Neural progenitor cell (in vitro differentiated cells): ENCODE measurements around the gene FRMD5. TPM values are rescaled to one million over a fixed set of nuclear protein-coding genes. Genes with fewer than 3 reads are reported as not detected.

Source experiments
- DNase-seq: peaks from one replicate; pipeline ENCODE4 v3.0.0-alpha.2; 2016; ENCODE audit warnings: low spot score
- H2AFZ ChIP-seq: fragments of 200-600 bp; sonication (generic); replicated peaks from 2 replicates; pipeline ENCODE4 v1.6.1; 2016; ENCODE audit warnings: antibody characterized with exemption
- H3F3A ChIP-seq: fragments of 200-600 bp; sonication (generic); 2 replicates; pipeline ENCODE4 v1.6.1; 2016; ENCODE audit warnings: antibody characterized with exemption, low read depth
- H3K27ac ChIP-seq: fragments of 200-600 bp; sonication (generic); 2 replicates; pipeline ENCODE4 v1.5.1; 2016; ENCODE audit warnings: mild to moderate bottlenecking
- H3K27me3 ChIP-seq: fragments of 200-600 bp; sonication (generic); 2 replicates; pipeline ENCODE4 v1.6.1; 2016; ENCODE audit warnings: mild to moderate bottlenecking, moderate library complexity
- H3K36me3 ChIP-seq: fragments of 200-600 bp; sonication (generic); 2 replicates; pipeline ENCODE4 v1.5.1; 2016
- H3K4me1 ChIP-seq: fragments of 200-600 bp; sonication (generic); 2 replicates; pipeline ENCODE4 v1.6.1; 2016; ENCODE audit warnings: mixed run types
- H3K4me2 ChIP-seq: fragments of 200-600 bp; sonication (generic); 2 replicates; pipeline ENCODE4 v1.6.1; 2016
- H3K4me3 ChIP-seq: fragments of 200-600 bp; sonication (generic); 2 replicates; pipeline ENCODE4 v1.5.1; 2016
- H3K79me2 ChIP-seq: fragments of 200-600 bp; sonication (generic); 2 replicates; pipeline ENCODE4 v1.6.1; 2016; ENCODE audit warnings: low read depth
- H3K9ac ChIP-seq: fragments of 200-600 bp; sonication (generic); 2 replicates; pipeline ENCODE4 v1.6.1; 2016
- H3K9me3 ChIP-seq: fragments of 200-600 bp; sonication (generic); 2 replicates; pipeline ENCODE4 v1.5.1; 2016; ENCODE audit warnings: low read depth
- H4K20me1 ChIP-seq: fragments of 200-600 bp; sonication (generic); 2 replicates; pipeline ENCODE4 v1.6.1; 2016; ENCODE audit warnings: low read depth
- H3K27ac Mint-ChIP-seq: 3 replicates; pipeline ENCODE4 v1.8.0; 2021; ENCODE audit warnings: mixed read lengths
- H3K27me3 Mint-ChIP-seq: 2 replicates; pipeline ENCODE4 v1.8.0; 2022; ENCODE audit warnings: low read depth, mild to moderate bottlenecking, inconsistent platforms, moderate library complexity, mixed read lengths; ENCODE audit not compliant: insufficient read depth
- H3K36me3 Mint-ChIP-seq: 3 replicates; pipeline ENCODE4 v1.8.0; 2021; ENCODE audit warnings: mixed read lengths
- H3K4me1 Mint-ChIP-seq: 3 replicates; pipeline ENCODE4 v1.8.0; 2021; ENCODE audit warnings: mixed read lengths
- H3K4me3 Mint-ChIP-seq: 3 replicates; pipeline ENCODE4 v1.8.0; 2021; ENCODE audit warnings: mild to moderate bottlenecking, moderate library complexity, mixed read lengths
- H3K9me3 Mint-ChIP-seq: 3 replicates; pipeline ENCODE4 v1.8.0; 2020; ENCODE audit warnings: mixed read lengths
- EZH2 ChIP-seq: fragments of 200-600 bp; sonication (generic); IDR thresholded peaks from 2 replicates; pipeline ENCODE4 v1.6.1; 2017; ENCODE audit warnings: antibody characterized with exemption, mild to moderate bottlenecking, moderate library complexity
- EZH2phosphoT487 ChIP-seq: fragments of 200-600 bp; sonication (generic); IDR thresholded peaks from 2 replicates; pipeline ENCODE4 v1.6.1; 2017; ENCODE audit warnings: antibody characterized with exemption
- total RNA-seq: library from RNA; depleted of rRNA; stranded (reverse); fragments of >200 nt; gene quantifications from 2 replicates; pipeline ENCODE4 v1.2.3, GENCODE V29; 2015; ENCODE audit warnings: low replicate concordance
- TF ChIP-seq, protein P1 (sequence below): fragments of 200-600 bp; sonication (generic); IDR thresholded peaks from 2 replicates; pipeline ENCODE4 v1.5.1; 2017; ENCODE audit warnings: antibody characterized with exemption, mild to moderate bottlenecking

FRMD5 gene
- total RNA-seq, 1 donor from 2014 or later, result 10.1 TPM

GRCh38 chr15:44186705-44187104 is 8.4 kb downstream of the FRMD5 start:
- H3K79me2 ChIP-seq, result no peaks in the 10 kb centered on the region
- H3K9me3 ChIP-seq, result no peaks in the 10 kb centered on the region
- Mint-ChIP-seq H3K4me1 (peaks cover 2% of the 10 kb centered on the region), H3K9me3 (no peaks in the 10 kb centered on the region), H3K36me3 (no peaks in the 10 kb centered on the region), H3K4me3 (no peak overlapping the region), H3K27ac (no peak overlapping the region), H3K27me3 (peaks cover 3% of the 10 kb centered on the region)
- peaks cover 11% of the 10 kb centered on the region for H3K4me1 ChIP-seq
- no peak overlapping the region for H3K27ac ChIP-seq
- H3K4me2 ChIP-seq, result no peak overlapping the region
- no peak overlapping the region for H3K4me3 ChIP-seq
- TF ChIP-seq EZH2 (no peak), EZH2phosphoT487 (no peak)
- TF ChIP-seq, protein P1, sequence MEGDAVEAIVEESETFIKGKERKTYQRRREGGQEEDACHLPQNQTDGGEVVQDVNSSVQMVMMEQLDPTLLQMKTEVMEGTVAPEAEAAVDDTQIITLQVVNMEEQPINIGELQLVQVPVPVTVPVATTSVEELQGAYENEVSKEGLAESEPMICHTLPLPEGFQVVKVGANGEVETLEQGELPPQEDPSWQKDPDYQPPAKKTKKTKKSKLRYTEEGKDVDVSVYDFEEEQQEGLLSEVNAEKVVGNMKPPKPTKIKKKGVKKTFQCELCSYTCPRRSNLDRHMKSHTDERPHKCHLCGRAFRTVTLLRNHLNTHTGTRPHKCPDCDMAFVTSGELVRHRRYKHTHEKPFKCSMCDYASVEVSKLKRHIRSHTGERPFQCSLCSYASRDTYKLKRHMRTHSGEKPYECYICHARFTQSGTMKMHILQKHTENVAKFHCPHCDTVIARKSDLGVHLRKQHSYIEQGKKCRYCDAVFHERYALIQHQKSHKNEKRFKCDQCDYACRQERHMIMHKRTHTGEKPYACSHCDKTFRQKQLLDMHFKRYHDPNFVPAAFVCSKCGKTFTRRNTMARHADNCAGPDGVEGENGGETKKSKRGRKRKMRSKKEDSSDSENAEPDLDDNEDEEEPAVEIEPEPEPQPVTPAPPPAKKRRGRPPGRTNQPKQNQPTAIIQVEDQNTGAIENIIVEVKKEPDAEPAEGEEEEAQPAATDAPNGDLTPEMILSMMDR, result no peak
- H3K27me3 ChIP-seq, result no peaks in the 10 kb centered on the region
- no peak for DNase-seq
- no peak overlapping the region for H3K9ac ChIP-seq
- H4K20me1 ChIP-seq, result peaks cover 8% of the 10 kb centered on the region
- no peaks in the 10 kb centered on the region for H3K36me3 ChIP-seq
- H3F3A ChIP-seq, result no peaks in the 10 kb centered on the region
- no peak overlapping the region for H2AFZ ChIP-seq

- no peak overlapping the region for H3K4me3 Mint-ChIP-seq
- Histone ChIP-seq H3K4me2 (no peak overlapping the region), H3K4me1 (peaks cover 5% of the 10 kb centered on the region), H3K4me3 (no peak overlapping the region), H2AFZ (no peak overlapping the region), H3F3A (no peaks in the 10 kb centered on the region), H4K20me1 (peaks cover 8% of the 10 kb centered on the region), H3K27ac (no peak overlapping the region), H3K79me2 (no peaks in the 10 kb centered on the region), H3K9me3 (no peaks in the 10 kb centered on the region), H3K36me3 (no peaks in the 10 kb centered on the region), H3K27me3 (no peaks in the 10 kb centered on the region), H3K9ac (no peak overlapping the region)
- H3K27ac Mint-ChIP-seq, result no peak overlapping the region
- no peaks in the 10 kb centered on the region for H3K27me3 Mint-ChIP-seq
- TF ChIP-seq, protein P1, result no peak
- TF ChIP-seq EZH2 (no peak), EZH2phosphoT487 (no peak)
- DNase-seq, result no peak
- H3K4me1 Mint-ChIP-seq, result no peaks in the 10 kb centered on the region
- H3K36me3 Mint-ChIP-seq, result no peaks in the 10 kb centered on the region
- H3K9me3 Mint-ChIP-seq, result no peaks in the 10 kb centered on the region
These were observed 11.7 kb downstream of the FRMD5 start for GRCh38 chr15:44183363-44183762.

- TF ChIP-seq EZH2phosphoT487 (no peak), EZH2 (no peak)
- TF ChIP-seq, protein P1, result no peak
- Histone ChIP-seq H3K27ac (no peak overlapping the region), H3K79me2 (no peaks in the 10 kb centered on the region)
These were observed 13.7 kb downstream of the FRMD5 start for GRCh38 chr15:44181410-44181809.

GRCh38 chr15:44177139-44177538 is 17.9 kb downstream of the FRMD5 start:
- Histone ChIP-seq H4K20me1 (no peaks in the 10 kb centered on the region), H3K27me3 (no peaks in the 10 kb centered on the region), H3K9ac (no peak overlapping the region), H3K9me3 (no peaks in the 10 kb centered on the region), H3K4me2 (no peak overlapping the region), H2AFZ (no peak overlapping the region), H3F3A (no peaks in the 10 kb centered on the region), H3K79me2 (no peaks in the 10 kb centered on the region), H3K36me3 (no peaks in the 10 kb centered on the region), H3K4me1 (no peaks in the 10 kb centered on the region), H3K27ac (no peak overlapping the region), H3K4me3 (no peak overlapping the region)
- Mint-ChIP-seq H3K4me3 (no peak overlapping the region), H3K27me3 (no peaks in the 10 kb centered on the region), H3K9me3 (no peaks in the 10 kb centered on the region), H3K36me3 (no peaks in the 10 kb centered on the region), H3K27ac (no peak overlapping the region), H3K4me1 (no peaks in the 10 kb centered on the region)
- DNase-seq, result no peak
- TF ChIP-seq EZH2 (no peak), EZH2phosphoT487 (no peak)
- TF ChIP-seq, protein P1, result no peak

More at GRCh38 chr15:44181410-44181809, 13.7 kb downstream of the FRMD5 start:
- no peaks in the 10 kb centered on the region for H3K4me1 ChIP-seq
- H3K9ac ChIP-seq, result no peak overlapping the region
- Mint-ChIP-seq H3K4me3 (no peak overlapping the region), H3K4me1 (no peaks in the 10 kb centered on the region), H3K36me3 (no peaks in the 10 kb centered on the region), H3K27me3 (no peaks in the 10 kb centered on the region), H3K9me3 (no peaks in the 10 kb centered on the region), H3K27ac (no peak overlapping the region)
- H3F3A ChIP-seq, result no peaks in the 10 kb centered on the region
- H3K9me3 ChIP-seq, result no peaks in the 10 kb centered on the region
- peaks cover 2% of the 10 kb centered on the region for H4K20me1 ChIP-seq
- H3K36me3 ChIP-seq, result no peaks in the 10 kb centered on the region
- H3K4me2 ChIP-seq, result no peak overlapping the region
- no peaks in the 10 kb centered on the region for H3K27me3 ChIP-seq
- H3K4me3 ChIP-seq, result no peak overlapping the region
- DNase-seq, result no peak
- H2AFZ ChIP-seq, result no peak overlapping the region
